Tibial artery (tissue), 4 donors: ENCODE measurements around the gene CAB39.

Experiments used
- DNase-seq, 2 donors: peaks; one replicate each; pipeline ENCODE4 v3.0.0-alpha.2; 2019
- H3K27ac ChIP-seq, 2 donors: fragments of 200-600 bp; sonication (generic) in 1 of 2; 1 replicate in 1 of 2; 2 replicates in 1 of 2; pipeline ENCODE4 v1.5.1; 2018 to 2019; ENCODE audit warnings: mild to moderate bottlenecking in 1 of 2
- H3K27me3 ChIP-seq, 2 donors: fragments of 200-600 bp; sonication (generic) in 1 of 2; one replicate each; pipeline versions ENCODE4 v1.5.1 to v1.6.0; 2016 to 2019
- H3K36me3 ChIP-seq, 3 donors: fragments of 200-600 bp; sonication (generic) in 2 of 3; one replicate each; pipeline ENCODE4 v1.5.1; 2016 to 2019; ENCODE audit warnings: mild to moderate bottlenecking in 2 of 3
- H3K4me1 ChIP-seq, 4 donors: fragments of 200-600 bp; sonication (generic) in 2 of 4; 1 replicate in 3 of 4; 2 replicates in 1 of 4; pipeline ENCODE4 v1.5.1; 2016 to 2019
- H3K4me3 ChIP-seq, 2 donors: fragments of 200-600 bp; sonication (generic) in 1 of 2; 1 replicate in 1 of 2; 2 replicates in 1 of 2; pipeline ENCODE4 v1.5.1; 2018 to 2019; ENCODE audit warnings: mild to moderate bottlenecking in 2 of 2
- H3K9me3 ChIP-seq, 3 donors: fragments of 200-600 bp; sonication (generic) in 1 of 3; one replicate each; pipeline ENCODE4 v1.5.1; 2016 to 2019
- CTCF ChIP-seq, 2 experiments: fragments of 200-600 bp in 1 of 2; fragments of 450-650 bp in 1 of 2; IDR thresholded peaks; one replicate each; pipeline ENCODE4 v1.5.1; 2017 to 2019; ENCODE audit warnings: antibody characterized with exemption in 2 of 2, mild to moderate bottlenecking in 1 of 2, moderate library complexity in 1 of 2
- intact Hi-C: fragments of 100-400 bp; cut with DNase I; formaldehyde crosslinking; loops from one replicate; pipeline ENCODE4 v1.15.0; 2023; ENCODE audit warnings: low total_unique reads

The CAB39 gene

GRCh38 chr2:230666885-230667712 is 45.5 kb upstream of the CAB39 start:
- no peaks in the 10 kb centered on the region for H3K4me1 ChIP-seq
- no peak overlapping the region for H3K4me3 ChIP-seq
- no peak for TF ChIP-seq CTCF (IDR thresholded peaks at IDR 0.05)
- H3K27me3 ChIP-seq: no peaks in the 10 kb centered on the region
- H3K9me3 ChIP-seq: no peaks in the 10 kb centered on the region
- DNase-seq: no peak
- intact Hi-C loops: no loop called here
- no peak overlapping the region for H3K27ac ChIP-seq
- H3K36me3 ChIP-seq: no peaks in the 10 kb centered on the region

- H3K27ac ChIP-seq: no peak overlapping the region
- no peaks in the 10 kb centered on the region for H3K4me1 ChIP-seq
- H3K9me3 ChIP-seq: no peaks in the 10 kb centered on the region
- peak; percentile 61 to 74 for DNase-seq
- H3K36me3 ChIP-seq: no peaks in the 10 kb centered on the region
- intact Hi-C loops: no loop called here
- no peak for TF ChIP-seq CTCF (IDR thresholded peaks at IDR 0.05)
- no peak overlapping the region for H3K4me3 ChIP-seq
- no peaks in the 10 kb centered on the region for H3K27me3 ChIP-seq
Measured at GRCh38 chr2:230668184-230668938, 44.3 kb upstream of the CAB39 start.

DNA sequence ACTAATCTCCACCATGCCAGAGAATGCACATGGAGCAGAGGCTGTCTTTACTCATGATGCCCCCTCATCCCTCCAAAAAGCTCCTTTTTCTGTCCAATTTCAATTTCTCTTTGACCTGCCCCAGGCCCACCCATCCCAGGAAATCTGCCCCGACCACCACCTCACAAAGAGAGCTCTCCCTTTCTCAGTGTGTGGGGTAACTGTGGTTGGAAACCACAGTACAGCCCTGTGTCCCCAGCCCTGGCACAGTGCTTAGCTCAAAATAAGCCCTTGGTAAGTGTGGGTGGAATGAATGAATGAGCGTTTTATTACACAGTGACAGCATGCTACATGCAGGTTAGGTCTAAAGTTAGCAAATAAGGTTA is 43.7 kb upstream of the CAB39 start:
- no peak overlapping the region for H3K27ac ChIP-seq
- no peak for TF ChIP-seq CTCF (IDR thresholded peaks at IDR 0.05)
- H3K4me3 ChIP-seq: no peak overlapping the region
- intact Hi-C loops: no loop called here
- H3K9me3 ChIP-seq: no peaks in the 10 kb centered on the region
- no peaks in the 10 kb centered on the region for H3K27me3 ChIP-seq
- H3K36me3 ChIP-seq: no peaks in the 10 kb centered on the region
- DNase-seq: no peak
- H3K4me1 ChIP-seq: no peaks in the 10 kb centered on the region

DNA sequence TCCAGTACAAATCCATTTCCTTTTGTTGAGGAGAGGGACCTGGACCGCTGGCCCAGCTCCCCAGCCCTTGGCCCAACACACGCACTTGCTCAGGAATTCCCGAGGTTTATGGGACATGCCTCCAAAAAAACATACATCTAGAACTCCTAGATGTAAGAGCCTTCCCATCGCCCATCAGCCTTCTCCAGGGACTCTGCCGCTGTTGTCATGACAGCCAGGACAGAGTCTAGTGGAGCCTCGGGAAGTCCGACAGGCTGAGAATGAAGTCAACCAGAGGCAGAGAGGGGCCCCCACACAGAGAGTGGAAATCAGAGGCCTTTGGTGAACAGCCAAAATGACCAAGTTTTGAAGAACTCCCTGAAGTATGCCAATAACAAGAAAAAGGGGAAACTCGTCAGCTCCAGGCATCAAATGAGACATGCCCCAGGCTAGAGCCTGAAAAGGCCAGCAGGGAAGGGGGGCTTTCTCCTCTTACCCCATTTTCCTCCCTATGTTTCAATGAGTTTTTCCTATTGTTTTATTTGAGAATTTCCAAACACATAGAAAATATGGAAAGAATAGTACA is 43.2 kb upstream of the CAB39 start:
- no peak for TF ChIP-seq CTCF (IDR thresholded peaks at IDR 0.05)
- no peaks in the 10 kb centered on the region for H3K36me3 ChIP-seq
- no peak overlapping the region for H3K27ac ChIP-seq
- H3K9me3 ChIP-seq: no peaks in the 10 kb centered on the region
- no peaks in the 10 kb centered on the region for H3K27me3 ChIP-seq
- H3K4me3 ChIP-seq: no peak overlapping the region
- intact Hi-C loops: no loop called here
- no peak for DNase-seq
- H3K4me1 ChIP-seq: no peaks in the 10 kb centered on the region

GRCh38 chr2:230671117-230671516 is 41.5 kb upstream of the CAB39 start:
- no peak for TF ChIP-seq CTCF (IDR thresholded peaks at IDR 0.05)
- H3K4me3 ChIP-seq: no peak overlapping the region
- H3K9me3 ChIP-seq: no peaks in the 10 kb centered on the region
- H3K27me3 ChIP-seq: no peaks in the 10 kb centered on the region
- H3K36me3 ChIP-seq: no peaks in the 10 kb centered on the region
- no peak for DNase-seq
- intact Hi-C loops: no loop called here
- no peak overlapping the region for H3K27ac ChIP-seq
- no peaks in the 10 kb centered on the region for H3K4me1 ChIP-seq
